GM12878 (cell line): ENCODE data around the gene PRPSAP1.

ENCODE experiments used
- ATF3 ChIP-seq: IDR thresholded peaks from 2 replicates; pipeline ENCODE4 v1.6.1; 2011; ENCODE audit warnings: low read depth, mild to moderate bottlenecking, low read length, moderate library complexity, borderline replicate concordance; ENCODE audit errors: extremely low read depth
- CTCF ChIP-seq, 3 experiments: IDR thresholded peaks in 2 of 3; conservative IDR thresholded peaks in 1 of 3; 2 replicates each; pipeline ENCODE4 v1.5.1; 2011; ENCODE audit warnings: low read depth in 3 of 3, low read length in 3 of 3, mild to moderate bottlenecking in 3 of 3, control low read depth in 2 of 3, moderate library complexity in 2 of 3, inconsistent platforms in 1 of 3, mixed read lengths in 1 of 3; ENCODE audit not compliant: control insufficient read depth in 2 of 3, insufficient read depth in 1 of 3; ENCODE audit errors: extremely low read depth in 1 of 3
- HDAC6 ChIP-seq: fragments of 200-600 bp; sonication (generic); IDR thresholded peaks from one replicate; pipeline ENCODE4 v1.8.0; 2017; ENCODE audit warnings: antibody characterized with exemption; ENCODE audit not compliant: unreplicated experiment
- IKZF1 ChIP-seq: fragments of 450-650 bp; conservative IDR thresholded peaks from 2 replicates; pipeline ENCODE4 v1.6.1; 2017; ENCODE audit warnings: antibody characterized with exemption, mild to moderate bottlenecking
- RFX5 ChIP-seq: IDR thresholded peaks from 2 replicates; pipeline ENCODE4 v1.6.1; 2011; ENCODE audit warnings: low read depth, low read length, improper control_type of control experiment
- TAF1 ChIP-seq: IDR thresholded peaks from 2 replicates; pipeline ENCODE4 v1.6.1; 2011; ENCODE audit warnings: mild to moderate bottlenecking, low read depth, low read length, borderline replicate concordance
- USF2 ChIP-seq: IDR thresholded peaks from 2 replicates; pipeline ENCODE4 v1.6.1; 2011; ENCODE audit warnings: low read depth, low read length, improper control_type of control experiment, borderline replicate concordance

- TF ChIP-seq RFX5 = no peak
- TF ChIP-seq CTCF (IDR thresholded peaks at IDR 0.05 in 2 of 3, conservative IDR thresholded peaks at IDR 0.05 in 1 of 3; ENCODE audit: control insufficient read depth in 2 of 3, extremely low read depth in 1 of 3, insufficient read depth in 1 of 3, low read depth in 3 of 3, low read length in 3 of 3) = no peak
- TF ChIP-seq TAF1 = no peak
- no peak for TF ChIP-seq ATF3
- TF ChIP-seq USF2 = no peak
- TF ChIP-seq HDAC6 = peak; percentile 89
- TF ChIP-seq IKZF1 = no peak; the same call in 1 of the 2 replicates
Measured at GRCh38 chr17:76382803-76383545, 29.3 kb upstream of the PRPSAP1 start.
